Gastrocnemius medialis (tissue), 4 donors: ENCODE results near the gene CMTR2.

Experiments
- POLR2A ChIP-seq, 2 donors: fragments of 450-650 bp; IDR thresholded peaks; one replicate each; pipeline ENCODE4 v1.6.1; 2017; ENCODE audit warnings: antibody characterized with exemption in 2 of 2, mild to moderate bottlenecking in 2 of 2, moderate library complexity in 2 of 2
- TF ChIP-seq, protein P1 (sequence below), 5 experiments: fragments of 450-650 bp in 3 of 5; fragments of 200-600 bp in 2 of 5; sonication (generic) in 2 of 5; IDR thresholded peaks in 4 of 5; conservative IDR thresholded peaks in 1 of 5; 1 replicate in 4 of 5; 2 replicates in 1 of 5; pipeline ENCODE4 v1.5.1; 2016 to 2019; ENCODE audit warnings: antibody characterized with exemption in 5 of 5, mild to moderate bottlenecking in 3 of 5, moderate library complexity in 3 of 5

GRCh38 chr16:71338193-71338592, 49.0 kb upstream of the CMTR2 start:
- TF ChIP-seq, protein P1, sequence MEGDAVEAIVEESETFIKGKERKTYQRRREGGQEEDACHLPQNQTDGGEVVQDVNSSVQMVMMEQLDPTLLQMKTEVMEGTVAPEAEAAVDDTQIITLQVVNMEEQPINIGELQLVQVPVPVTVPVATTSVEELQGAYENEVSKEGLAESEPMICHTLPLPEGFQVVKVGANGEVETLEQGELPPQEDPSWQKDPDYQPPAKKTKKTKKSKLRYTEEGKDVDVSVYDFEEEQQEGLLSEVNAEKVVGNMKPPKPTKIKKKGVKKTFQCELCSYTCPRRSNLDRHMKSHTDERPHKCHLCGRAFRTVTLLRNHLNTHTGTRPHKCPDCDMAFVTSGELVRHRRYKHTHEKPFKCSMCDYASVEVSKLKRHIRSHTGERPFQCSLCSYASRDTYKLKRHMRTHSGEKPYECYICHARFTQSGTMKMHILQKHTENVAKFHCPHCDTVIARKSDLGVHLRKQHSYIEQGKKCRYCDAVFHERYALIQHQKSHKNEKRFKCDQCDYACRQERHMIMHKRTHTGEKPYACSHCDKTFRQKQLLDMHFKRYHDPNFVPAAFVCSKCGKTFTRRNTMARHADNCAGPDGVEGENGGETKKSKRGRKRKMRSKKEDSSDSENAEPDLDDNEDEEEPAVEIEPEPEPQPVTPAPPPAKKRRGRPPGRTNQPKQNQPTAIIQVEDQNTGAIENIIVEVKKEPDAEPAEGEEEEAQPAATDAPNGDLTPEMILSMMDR (IDR thresholded peaks at IDR 0.05 in 4 of 5, conservative IDR thresholded peaks at IDR 0.05 in 1 of 5) = no peak
- TF ChIP-seq POLR2A (IDR thresholded peaks at IDR 0.05) = no peak
